HK-2 (cell line): Measurements from ENCODE around the gene FAM216B.
A peak's percentile ranks its signal among the peaks of the same experiment; 100 is the strongest.
"Not testable (repeated sequence)": the region's sequence is repeated elsewhere in the genome, so short reads cannot be mapped to it uniquely, and the experiment has no call there.

ENCODE experiments used
- DNase-seq: peaks from one replicate; pipeline ENCODE4 v3.0.0-alpha.2; 2018; ENCODE audit not compliant: unreplicated experiment

FAM216B gene

DNA sequence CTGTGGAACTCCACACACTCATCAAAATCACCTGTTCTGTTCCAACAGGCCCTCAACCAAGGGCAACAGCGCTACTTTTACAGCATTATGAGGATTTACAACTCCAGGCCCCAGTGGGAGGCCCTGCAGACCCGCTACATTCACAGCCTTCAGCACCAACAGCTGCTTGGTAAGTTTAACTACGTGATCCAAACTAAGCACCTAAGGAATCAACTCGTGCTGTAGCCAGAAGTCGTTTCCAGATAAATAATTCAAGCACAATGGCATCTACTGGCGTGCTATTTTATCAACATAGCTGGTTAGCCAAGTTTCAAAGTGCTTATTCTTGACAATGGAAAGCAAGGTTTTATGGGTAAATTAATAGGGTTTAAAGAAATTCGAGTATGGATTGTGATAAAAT lies 5.3 kb downstream of the FAM216B start:
- no peak for DNase-seq

DNA sequence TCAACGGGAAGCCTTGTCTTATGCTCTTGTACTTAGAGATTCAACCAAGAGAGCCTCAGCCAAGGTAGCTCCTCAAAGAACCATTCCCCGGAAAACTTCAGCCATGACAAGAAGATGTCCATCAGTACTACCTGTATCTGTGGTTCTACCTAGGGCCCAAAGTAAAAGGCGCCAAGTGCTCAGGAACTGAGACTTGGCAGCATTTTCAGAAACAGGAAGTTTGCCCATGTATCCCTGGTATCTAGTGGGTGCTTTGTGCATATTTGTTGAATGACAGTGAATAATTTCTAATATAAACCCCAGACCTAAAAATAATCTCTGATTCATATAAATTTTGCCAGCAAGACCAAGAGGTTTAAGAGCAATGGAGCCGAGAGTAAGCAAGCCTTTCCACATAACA lies 7.2 kb downstream of the FAM216B start:
- DNase-seq, result no peak

GRCh38 chr13:42792154-42792553 lies 10.8 kb downstream of the FAM216B start:
- DNase-seq, result no peak

DNA sequence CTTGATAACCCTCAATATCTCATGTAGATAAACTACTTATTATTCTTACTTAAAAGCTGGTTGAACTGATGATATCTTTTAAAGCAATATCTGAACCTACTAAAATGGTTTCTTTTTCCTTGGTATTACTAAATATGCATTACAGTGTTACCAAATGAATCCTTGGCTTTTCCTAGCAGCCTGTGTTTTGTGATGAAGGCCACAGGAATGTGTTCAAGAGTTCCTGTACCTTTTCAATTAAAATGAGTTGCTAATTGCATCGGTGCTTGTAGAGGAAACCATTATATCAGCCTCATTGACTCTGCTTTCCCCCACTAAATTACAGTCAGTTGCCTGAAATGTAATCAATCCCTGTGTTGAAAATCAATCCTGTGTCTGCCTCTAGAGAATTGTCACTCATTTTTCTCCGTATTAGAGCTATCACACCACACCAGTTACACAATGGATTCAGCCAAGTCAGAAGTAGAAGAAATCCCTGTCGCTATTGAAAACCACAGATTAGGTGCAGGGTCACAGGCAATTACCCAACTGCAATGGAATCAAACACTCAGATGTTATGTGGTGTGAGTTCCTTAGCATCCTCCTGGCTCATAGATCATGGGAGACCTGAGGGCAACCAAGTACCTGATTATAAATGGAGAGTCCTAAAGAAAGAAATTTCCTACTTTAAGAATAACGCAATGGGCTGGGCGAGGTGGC lies 13.3 kb downstream of the FAM216B start:
- DNase-seq, result no peak

- no peak for DNase-seq
These were observed 14.3 kb downstream of the FAM216B start for GRCh38 chr13:42795666-42796065.

GRCh38 chr13:42796747-42797356 lies 15.5 kb downstream of the FAM216B start:
- no peak for DNase-seq

GRCh38 chr13:42798118-42798517 lies 16.7 kb downstream of the FAM216B start:
- no peak for DNase-seq

DNA sequence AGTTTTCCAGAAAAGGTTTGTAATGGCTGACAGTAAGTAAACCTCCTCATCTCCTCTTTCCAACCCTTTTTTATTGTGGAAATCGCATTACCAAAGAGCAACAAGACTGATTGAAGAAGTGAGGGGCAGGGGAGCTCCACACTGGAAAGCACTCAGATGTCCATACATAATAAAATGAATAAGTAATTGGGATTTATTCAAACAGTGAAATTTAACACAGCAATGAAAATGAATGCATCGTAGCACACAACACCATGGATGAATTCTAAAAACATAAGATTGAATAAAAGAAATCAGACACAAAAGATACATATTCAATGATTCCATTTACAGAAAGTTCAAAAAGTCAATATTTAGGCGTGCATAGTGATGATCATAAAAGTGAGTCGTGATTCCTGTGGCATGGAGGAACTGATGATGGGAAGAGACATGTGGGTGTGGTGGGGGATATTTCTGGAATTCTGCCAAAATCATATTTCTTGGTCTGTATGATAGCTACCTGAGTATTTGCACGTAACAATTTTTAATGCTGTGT lies 18.8 kb downstream of the FAM216B start:
- no peak for DNase-seq

GRCh38 chr13:42803563-42804204 lies 22.3 kb downstream of the FAM216B start:
- DNase-seq, result no peak

DNA sequence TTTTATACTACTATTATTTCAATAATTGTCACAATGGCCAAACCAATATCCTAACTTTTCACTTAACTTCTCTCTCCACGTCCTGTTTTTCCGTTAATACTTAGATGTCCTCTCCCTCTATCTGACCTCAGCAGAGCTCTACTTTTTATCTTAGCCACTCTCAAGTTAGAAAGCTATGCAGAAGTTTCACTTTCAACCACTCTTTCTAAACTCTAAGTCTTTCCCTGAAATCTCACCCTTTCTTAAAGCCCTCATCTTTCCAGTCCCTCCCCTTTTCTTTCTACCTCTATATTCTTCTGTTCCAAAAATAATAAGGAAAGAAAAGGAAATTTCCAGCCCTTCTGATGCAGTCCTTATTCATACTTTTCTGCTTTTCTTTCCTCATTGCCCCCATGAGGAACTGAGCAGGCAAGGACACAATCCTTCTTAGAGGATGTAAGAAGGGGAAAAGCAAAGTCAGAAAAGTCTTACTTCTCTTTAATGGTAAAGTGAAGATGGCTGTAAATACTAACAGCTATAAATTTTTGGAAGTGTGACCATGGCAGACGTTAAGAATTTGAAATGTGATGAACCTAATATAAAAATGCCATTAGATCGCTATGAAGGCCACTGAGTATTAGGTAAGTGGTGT lies 23.0 kb downstream of the FAM216B start:
- DNase-seq, result no peak

- no peak for DNase-seq
These were observed 25.9 kb downstream of the FAM216B start for GRCh38 chr13:42807241-42807640.

- peak; percentile 13 for DNase-seq
These were observed 26.5 kb downstream of the FAM216B start for GRCh38 chr13:42807866-42808265.

- DNase-seq, result no peak
These were observed 27.1 kb downstream of the FAM216B start for GRCh38 chr13:42808341-42808940.

DNA sequence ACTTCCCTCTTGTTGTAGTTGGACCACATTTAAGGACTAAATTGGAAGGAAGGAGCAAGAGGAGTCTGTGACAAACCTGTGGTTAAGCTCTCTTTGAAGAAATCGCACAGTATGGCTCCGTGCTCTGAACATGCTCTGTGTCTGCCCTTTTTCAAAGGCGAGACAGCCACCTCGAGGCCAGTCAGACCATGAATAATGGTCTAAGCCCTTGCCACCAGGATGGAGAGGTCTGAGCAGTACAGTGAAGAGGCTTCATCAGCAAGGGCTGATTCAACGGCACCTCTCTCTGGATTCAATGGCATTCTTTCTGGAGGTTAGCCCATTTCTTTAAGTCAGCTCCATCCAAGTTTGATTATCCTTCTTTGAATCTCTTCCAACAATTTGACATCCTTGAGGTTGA lies 30.9 kb downstream of the FAM216B start:
- DNase-seq, result no peak

DNA sequence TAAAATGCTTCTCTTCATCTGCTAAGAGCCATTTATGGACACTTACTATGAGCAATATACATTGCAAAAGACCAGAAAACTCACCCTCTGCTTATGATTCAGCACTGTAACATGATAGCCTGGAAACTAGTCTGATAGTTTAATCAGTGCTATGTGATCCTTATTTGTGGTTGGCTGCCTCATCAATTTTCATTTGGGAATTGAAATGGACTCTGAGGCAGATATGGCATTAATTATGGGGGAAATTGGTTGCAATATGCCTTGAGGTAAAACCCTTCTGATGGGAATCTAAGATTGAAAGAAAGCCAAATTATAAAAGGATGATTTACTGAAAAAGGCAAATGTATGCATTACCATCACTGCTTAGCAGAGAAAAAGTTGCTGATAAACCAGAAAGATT lies 33.5 kb downstream of the FAM216B start:
- DNase-seq, result no peak

GRCh38 chr13:42815681-42816080 lies 34.3 kb downstream of the FAM216B start:
- DNase-seq, result no peak

- no peak for DNase-seq
These were observed 35.2 kb downstream of the FAM216B start for GRCh38 chr13:42816538-42816937.

DNA sequence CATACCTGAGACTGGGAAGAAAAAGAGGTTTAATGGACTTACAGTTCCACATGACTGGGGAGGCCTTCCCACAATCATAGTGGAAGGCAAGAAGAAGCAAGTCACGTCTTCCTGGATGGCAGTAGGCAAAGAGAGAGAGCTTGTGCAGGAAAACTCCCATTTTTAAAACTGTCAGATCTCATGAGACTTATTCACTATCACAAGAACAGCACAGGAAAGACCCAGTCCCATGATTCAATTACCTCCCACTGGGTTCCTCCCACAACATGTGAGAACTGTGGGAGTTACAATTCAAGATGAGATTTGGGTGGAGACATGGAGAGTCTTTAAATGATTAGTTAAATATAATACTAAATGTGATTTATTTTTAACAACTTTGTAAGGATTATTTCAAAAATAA lies 38.3 kb downstream of the FAM216B start:
- DNase-seq, result not testable (repeated sequence)

DNA sequence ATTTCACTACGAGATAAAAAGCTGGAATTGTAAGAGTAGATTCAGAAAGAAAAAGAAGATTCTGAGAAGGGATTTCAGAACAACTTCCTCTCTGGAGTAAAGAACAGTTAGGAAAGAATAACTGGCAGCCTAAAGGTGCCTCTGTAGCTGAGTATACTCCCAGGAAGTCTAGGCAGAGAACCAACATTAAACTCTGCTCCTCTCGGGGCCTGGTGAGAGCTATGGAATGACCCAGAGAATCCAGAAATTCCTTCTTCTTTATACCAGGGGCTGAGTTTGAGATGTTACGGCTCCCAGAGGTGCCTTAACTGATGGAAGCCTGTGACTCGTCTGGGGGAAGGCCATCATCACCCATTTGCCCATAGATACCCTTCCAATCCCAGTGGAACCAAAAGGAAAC lies 39.1 kb downstream of the FAM216B start:
- no peak for DNase-seq

GRCh38 chr13:42821437-42821836 lies 40.1 kb downstream of the FAM216B start:
- DNase-seq, result no peak

DNA sequence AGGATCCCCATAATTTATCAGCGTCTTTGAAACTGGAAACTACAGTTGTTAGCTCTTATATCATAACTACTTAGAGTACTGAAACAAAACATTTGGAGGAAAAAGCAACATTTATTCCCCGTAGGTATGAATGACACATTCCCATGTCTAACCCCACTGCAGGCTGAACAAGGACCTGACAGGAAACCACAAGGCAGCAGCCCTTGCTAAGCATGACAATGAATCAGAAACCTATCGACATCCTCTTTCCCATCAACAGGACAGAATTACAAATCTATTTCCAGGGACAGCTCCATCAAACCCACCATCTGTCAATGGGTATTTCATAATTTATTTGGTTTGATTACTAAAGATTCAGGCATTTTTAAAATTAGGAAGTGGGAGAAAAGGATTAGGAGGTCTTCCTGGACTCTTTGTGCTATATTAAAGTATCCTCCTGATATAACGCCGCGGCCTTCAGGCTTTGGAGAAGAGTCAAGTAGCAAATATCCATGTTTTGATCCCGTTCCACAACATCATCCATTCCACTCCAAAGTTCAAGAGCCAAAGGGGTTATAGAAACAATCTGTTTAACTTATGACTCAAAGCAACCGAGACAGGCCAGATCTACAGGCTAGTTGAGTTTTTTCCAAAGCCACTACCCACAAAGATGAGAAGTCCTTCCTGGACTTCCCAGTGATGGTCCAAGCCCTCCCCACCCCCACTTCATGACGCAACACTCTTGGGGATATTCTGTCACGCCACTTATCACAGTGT lies 51.1 kb downstream of the FAM216B start:
- peak; percentile 56 for DNase-seq
